Loucy (cell line): ENCODE measurements around the gene HOPX.

Experiments
- EZH2phosphoT487 ChIP-seq: fragments of 200-600 bp; IDR thresholded peaks from 2 replicates; pipeline ENCODE4 v1.6.1; 2018; ENCODE audit warnings: antibody characterized with exemption, mild to moderate bottlenecking, moderate library complexity, borderline replicate concordance
- TF ChIP-seq, protein P1 (sequence below): fragments of 200-600 bp; sonication (generic); conservative IDR thresholded peaks from 2 replicates; pipeline ENCODE4 v1.5.1; 2014; ENCODE audit warnings: mild to moderate bottlenecking, antibody characterized with exemption, low read length

DNA sequence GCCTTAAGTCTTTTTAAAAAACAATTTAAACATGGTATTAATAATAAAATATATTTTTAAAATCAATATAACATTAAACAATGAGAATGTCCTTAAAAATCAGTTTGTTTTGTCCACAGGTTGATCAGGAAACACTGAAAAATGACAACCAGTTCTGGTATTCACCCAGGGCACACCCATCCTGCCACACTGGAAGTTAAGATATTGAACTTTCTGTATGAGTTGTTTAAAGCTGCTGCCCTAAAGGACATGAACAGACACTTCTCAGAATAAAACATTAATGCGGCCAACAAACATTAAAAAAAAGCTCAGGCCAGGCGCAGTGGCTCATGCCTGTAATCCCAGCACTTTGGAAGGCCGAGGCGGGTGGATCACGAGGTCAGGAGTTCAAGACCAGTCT lies 15.0 kb upstream of the HOPX start:
- no peak for TF ChIP-seq EZH2phosphoT487
- TF ChIP-seq, protein P1, sequence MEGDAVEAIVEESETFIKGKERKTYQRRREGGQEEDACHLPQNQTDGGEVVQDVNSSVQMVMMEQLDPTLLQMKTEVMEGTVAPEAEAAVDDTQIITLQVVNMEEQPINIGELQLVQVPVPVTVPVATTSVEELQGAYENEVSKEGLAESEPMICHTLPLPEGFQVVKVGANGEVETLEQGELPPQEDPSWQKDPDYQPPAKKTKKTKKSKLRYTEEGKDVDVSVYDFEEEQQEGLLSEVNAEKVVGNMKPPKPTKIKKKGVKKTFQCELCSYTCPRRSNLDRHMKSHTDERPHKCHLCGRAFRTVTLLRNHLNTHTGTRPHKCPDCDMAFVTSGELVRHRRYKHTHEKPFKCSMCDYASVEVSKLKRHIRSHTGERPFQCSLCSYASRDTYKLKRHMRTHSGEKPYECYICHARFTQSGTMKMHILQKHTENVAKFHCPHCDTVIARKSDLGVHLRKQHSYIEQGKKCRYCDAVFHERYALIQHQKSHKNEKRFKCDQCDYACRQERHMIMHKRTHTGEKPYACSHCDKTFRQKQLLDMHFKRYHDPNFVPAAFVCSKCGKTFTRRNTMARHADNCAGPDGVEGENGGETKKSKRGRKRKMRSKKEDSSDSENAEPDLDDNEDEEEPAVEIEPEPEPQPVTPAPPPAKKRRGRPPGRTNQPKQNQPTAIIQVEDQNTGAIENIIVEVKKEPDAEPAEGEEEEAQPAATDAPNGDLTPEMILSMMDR = no peak
